ENCODE results near the gene OXCT1.
"Not testable (repeated sequence)": the region's sequence is repeated elsewhere in the genome, so short reads cannot be mapped to it uniquely, and the experiment has no call there.

OXCT1 gene

GRCh38 chr5:41852293-41852692 lies 17.9 kb downstream of the OXCT1 start:
- H2BK15ac ChIP-seq (replicated peaks; ENCODE audit: low read depth): no peak overlapping the region
- no peak overlapping the region for H3K9ac ChIP-seq (ENCODE audit: low read length)
- H3K18ac ChIP-seq (ENCODE audit: low read length): no peak overlapping the region
- H3K27me3 ChIP-seq (ENCODE audit: insufficient read depth, low read length, poor library complexity): no peaks in the 10 kb centered on the region
- DNase-seq: no peak
- H3K56ac ChIP-seq (ENCODE audit: low read length): no peak overlapping the region
- H3K4ac ChIP-seq (ENCODE audit: low read depth, low read length): no peak overlapping the region
- H4K5ac ChIP-seq (ENCODE audit: low read length): no peak overlapping the region
- H2BK5ac ChIP-seq (ENCODE audit: low read length): no peak overlapping the region
- no peak overlapping the region for H2BK120ac ChIP-seq (ENCODE audit: low read depth, low read length)
- H3K4me2 ChIP-seq (ENCODE audit: low read length): no peak overlapping the region
- H3K27ac ChIP-seq (ENCODE audit: low read depth, low read length): no peak overlapping the region
- H4K8ac ChIP-seq (ENCODE audit: low read depth, low read length): no peak overlapping the region
- H3K23ac ChIP-seq (ENCODE audit: low read length): no peak overlapping the region
- H3K36me3 ChIP-seq (ENCODE audit: control insufficient read depth, insufficient read depth, low read length): peaks cover 2% of the 10 kb centered on the region
- H3K79me1 ChIP-seq (ENCODE audit: low read length): no peaks in the 10 kb centered on the region
- no peaks in the 10 kb centered on the region for H3K79me2 ChIP-seq (ENCODE audit: control insufficient read depth, insufficient read depth, low read length)
- no peaks in the 10 kb centered on the region for H3K4me1 ChIP-seq (ENCODE audit: control insufficient read depth, low read depth, low read length)
- no CpG with 5 or more reads among the region's 2 CpGs for WGBS (ENCODE audit: extremely low coverage, insufficient coverage, low lambda C conversion rate)
- no peak overlapping the region for H2AK5ac ChIP-seq (ENCODE audit: low read length)
- no peak overlapping the region for H3K4me3 ChIP-seq (ENCODE audit: low read length)

- WGBS (ENCODE audit: extremely low coverage, insufficient coverage, low lambda C conversion rate): no CpG with 5 or more reads among the region's 1 CpG
- no peak overlapping the region for H3K4ac ChIP-seq (ENCODE audit: low read depth, low read length)
- H4K8ac ChIP-seq (ENCODE audit: low read depth, low read length): no peak overlapping the region
Measured at GRCh38 chr5:41851116-41851515, 19.1 kb downstream of the OXCT1 start.

GRCh38 chr5:41848983-41849382 lies 21.2 kb downstream of the OXCT1 start:
- Histone ChIP-seq H3K23ac (ENCODE audit: low read length) (no peak overlapping the region), H3K4ac (ENCODE audit: low read depth, low read length) (no peak overlapping the region), H3K18ac (ENCODE audit: low read length) (no peak overlapping the region), H3K9ac (ENCODE audit: low read length) (no peak overlapping the region), H3K4me2 (ENCODE audit: low read length) (no peak overlapping the region), H2AK5ac (ENCODE audit: low read length) (no peak overlapping the region), H3K4me3 (ENCODE audit: low read length) (no peak overlapping the region), H2BK5ac (ENCODE audit: low read length) (no peak overlapping the region), H2BK120ac (ENCODE audit: low read depth, low read length) (no peak overlapping the region), H3K27ac (ENCODE audit: low read depth, low read length) (no peak overlapping the region), H4K8ac (ENCODE audit: low read depth, low read length) (no peak overlapping the region), H3K27me3 (ENCODE audit: insufficient read depth, low read length, poor library complexity) (no peaks in the 10 kb centered on the region), H2BK15ac (replicated peaks; ENCODE audit: low read depth) (no peak overlapping the region), H3K4me1 (ENCODE audit: control insufficient read depth, low read depth, low read length) (no peaks in the 10 kb centered on the region), H3K36me3 (ENCODE audit: control insufficient read depth, insufficient read depth, low read length) (peaks cover 2% of the 10 kb centered on the region), H3K56ac (ENCODE audit: low read length) (no peak overlapping the region), H3K79me1 (ENCODE audit: low read length) (no peaks in the 10 kb centered on the region), H4K5ac (ENCODE audit: low read length) (no peak overlapping the region), H3K79me2 (ENCODE audit: control insufficient read depth, insufficient read depth, low read length) (no peaks in the 10 kb centered on the region)
- no CpG with 5 or more reads among the region's 6 CpGs for WGBS (ENCODE audit: extremely low coverage, insufficient coverage, low lambda C conversion rate)
- DNase-seq: no peak

More at GRCh38 chr5:41851116-41851515, 19.1 kb downstream of the OXCT1 start:
- DNase-seq: no peak
- H3K56ac ChIP-seq (ENCODE audit: low read length): no peak overlapping the region
- H3K9ac ChIP-seq (ENCODE audit: low read length): no peak overlapping the region
- no peak overlapping the region for H3K27ac ChIP-seq (ENCODE audit: low read depth, low read length)
- H3K27me3 ChIP-seq (ENCODE audit: insufficient read depth, low read length, poor library complexity): no peaks in the 10 kb centered on the region
- H3K4me1 ChIP-seq (ENCODE audit: control insufficient read depth, low read depth, low read length): no peaks in the 10 kb centered on the region
- H2BK5ac ChIP-seq (ENCODE audit: low read length): no peak overlapping the region
- H3K4me3 ChIP-seq (ENCODE audit: low read length): no peak overlapping the region
- no peak overlapping the region for H4K5ac ChIP-seq (ENCODE audit: low read length)
- H3K79me1 ChIP-seq (ENCODE audit: low read length): no peaks in the 10 kb centered on the region
- H3K4me2 ChIP-seq (ENCODE audit: low read length): no peak overlapping the region
- H2AK5ac ChIP-seq (ENCODE audit: low read length): no peak overlapping the region
- H3K23ac ChIP-seq (ENCODE audit: low read length): no peak overlapping the region
- peaks cover 2% of the 10 kb centered on the region for H3K36me3 ChIP-seq (ENCODE audit: control insufficient read depth, insufficient read depth, low read length)
- H3K18ac ChIP-seq (ENCODE audit: low read length): no peak overlapping the region
- no peak overlapping the region for H2BK120ac ChIP-seq (ENCODE audit: low read depth, low read length)
- no peaks in the 10 kb centered on the region for H3K79me2 ChIP-seq (ENCODE audit: control insufficient read depth, insufficient read depth, low read length)
- H2BK15ac ChIP-seq (replicated peaks; ENCODE audit: low read depth): no peak overlapping the region

GRCh38 chr5:41845751-41846150 lies 24.5 kb downstream of the OXCT1 start:
- H2BK5ac ChIP-seq (ENCODE audit: low read length); H4K8ac ChIP-seq (ENCODE audit: low read depth, low read length); H3K36me3 ChIP-seq (ENCODE audit: control insufficient read depth, insufficient read depth, low read length); H3K4ac ChIP-seq (ENCODE audit: low read depth, low read length); H4K5ac ChIP-seq (ENCODE audit: low read length); H3K79me2 ChIP-seq (ENCODE audit: control insufficient read depth, insufficient read depth, low read length); H2BK120ac ChIP-seq (ENCODE audit: low read depth, low read length); H2AK5ac ChIP-seq (ENCODE audit: low read length); H3K18ac ChIP-seq (ENCODE audit: low read length); H3K4me3 ChIP-seq (ENCODE audit: low read length); H3K27ac ChIP-seq (ENCODE audit: low read depth, low read length); DNase-seq; H3K4me1 ChIP-seq (ENCODE audit: control insufficient read depth, low read depth, low read length); H3K23ac ChIP-seq (ENCODE audit: low read length); H2BK15ac ChIP-seq (replicated peaks; ENCODE audit: low read depth); H3K79me1 ChIP-seq (ENCODE audit: low read length); H3K4me2 ChIP-seq (ENCODE audit: low read length); H3K27me3 ChIP-seq (ENCODE audit: insufficient read depth, low read length, poor library complexity); H3K56ac ChIP-seq (ENCODE audit: low read length); H3K9ac ChIP-seq (ENCODE audit: low read length): not testable (repeated sequence)
- WGBS (ENCODE audit: extremely low coverage, insufficient coverage, low lambda C conversion rate): no CpG with 5 or more reads among the region's 1 CpG

- no peaks in the 10 kb centered on the region for H3K79me1 ChIP-seq (ENCODE audit: low read length)
- no peak overlapping the region for H2AK5ac ChIP-seq (ENCODE audit: low read length)
- no CpG with 5 or more reads among the region's 3 CpGs for WGBS (ENCODE audit: extremely low coverage, insufficient coverage, low lambda C conversion rate)
- H2BK120ac ChIP-seq (ENCODE audit: low read depth, low read length): no peak overlapping the region
- no peaks in the 10 kb centered on the region for H3K4me1 ChIP-seq (ENCODE audit: control insufficient read depth, low read depth, low read length)
- H3K23ac ChIP-seq (ENCODE audit: low read length): no peak overlapping the region
- no peak overlapping the region for H3K4me2 ChIP-seq (ENCODE audit: low read length)
- H3K27ac ChIP-seq (ENCODE audit: low read depth, low read length): no peak overlapping the region
- no peak overlapping the region for H3K9ac ChIP-seq (ENCODE audit: low read length)
- no peak overlapping the region for H4K5ac ChIP-seq (ENCODE audit: low read length)
- H4K8ac ChIP-seq (ENCODE audit: low read depth, low read length): no peak overlapping the region
- no peak overlapping the region for H3K56ac ChIP-seq (ENCODE audit: low read length)
- DNase-seq: no peak
- H2BK15ac ChIP-seq (replicated peaks; ENCODE audit: low read depth): no peak overlapping the region
- H3K27me3 ChIP-seq (ENCODE audit: insufficient read depth, low read length, poor library complexity): no peaks in the 10 kb centered on the region
- no peak overlapping the region for H3K18ac ChIP-seq (ENCODE audit: low read length)
- no peak overlapping the region for H2BK5ac ChIP-seq (ENCODE audit: low read length)
- no peak overlapping the region for H3K4me3 ChIP-seq (ENCODE audit: low read length)
- H3K79me2 ChIP-seq (ENCODE audit: control insufficient read depth, insufficient read depth, low read length): no peaks in the 10 kb centered on the region
- H3K4ac ChIP-seq (ENCODE audit: low read depth, low read length): no peak overlapping the region
- H3K36me3 ChIP-seq (ENCODE audit: control insufficient read depth, insufficient read depth, low read length): peaks cover 2% of the 10 kb centered on the region
Measured at GRCh38 chr5:41844502-41844901, 25.7 kb downstream of the OXCT1 start.
